ENCODE measurements around the gene S100P.
A peak's percentile ranks its signal among the peaks of the same experiment; 100 is the strongest.
"Not testable (repeated sequence)": the region's sequence is repeated elsewhere in the genome, so short reads cannot be mapped to it uniquely, and the experiment has no call there.

S100P gene

GRCh38 chr4:6693231-6694176 is at the start of gene S100P:
Gene S100P, plus strand, starts transcription at chr4:6693878. Its CDS starts 55 bp downstream, at chr4:6693933.
- DNase-seq, result no peak

GRCh38 chr4:6644792-6645530 is 48.7 kb upstream of the S100P start:
- no peak for DNase-seq

GRCh38 chr4:6647169-6647568 is 46.5 kb upstream of the S100P start:
- DNase-seq, result no peak

- no peak for DNase-seq
Measured at GRCh38 chr4:6647582-6648230, 46.0 kb upstream of the S100P start.

GRCh38 chr4:6649216-6649615 is 44.5 kb upstream of the S100P start:
- DNase-seq, result no peak

- not testable (repeated sequence) for DNase-seq
Measured at GRCh38 chr4:6654211-6654610, 39.5 kb upstream of the S100P start.

- not testable (repeated sequence) for DNase-seq
Measured at GRCh38 chr4:6655291-6655690, 38.4 kb upstream of the S100P start.

GRCh38 chr4:6655924-6656323 is 37.8 kb upstream of the S100P start:
- DNase-seq, result no peak

- no peak for DNase-seq
Measured at GRCh38 chr4:6657242-6658208, 36.2 kb upstream of the S100P start.

- DNase-seq, result no peak
Measured at GRCh38 chr4:6658209-6658595, 35.5 kb upstream of the S100P start.

- peak; percentile 65 for DNase-seq
Measured at GRCh38 chr4:6658597-6659075, 35.0 kb upstream of the S100P start.

GRCh38 chr4:6659897-6660296 is 33.8 kb upstream of the S100P start:
- DNase-seq, result no peak

GRCh38 chr4:6660430-6660829 is 33.2 kb upstream of the S100P start:
- DNase-seq, result no peak

GRCh38 chr4:6662591-6662990 is 31.1 kb upstream of the S100P start:
- DNase-seq, result no peak

GRCh38 chr4:6663596-6664393 is 29.9 kb upstream of the S100P start:
- no peak for DNase-seq

GRCh38 chr4:6665320-6665654 is 28.4 kb upstream of the S100P start:
- DNase-seq, result no peak

GRCh38 chr4:6668391-6668790 is 25.3 kb upstream of the S100P start:
- DNase-seq, result no peak

- no peak for DNase-seq
Measured at GRCh38 chr4:6671648-6672047, 22.0 kb upstream of the S100P start.

- DNase-seq, result no peak
Measured at GRCh38 chr4:6672131-6672530, 21.5 kb upstream of the S100P start.

GRCh38 chr4:6672541-6673190 is 21.0 kb upstream of the S100P start:
- not testable (repeated sequence) for DNase-seq

GRCh38 chr4:6673191-6673659 is 20.5 kb upstream of the S100P start:
- DNase-seq, result peak; percentile 61
